Karpas-422 (cell line): Measurements from ENCODE around the gene IL6. TPM values are rescaled to one million over a fixed set of nuclear protein-coding genes. Genes with fewer than 3 reads are reported as not detected.
A peak's percentile ranks its signal among the peaks of the same experiment; 100 is the strongest.
"Not testable (repeated sequence)": the region's sequence is repeated elsewhere in the genome, so short reads cannot be mapped to it uniquely, and the experiment has no call there.

Source experiments
- DNase-seq: peaks from one replicate; pipeline ENCODE4 v3.0.0-alpha.2; 2015
- H2AFZ ChIP-seq: fragments of 200-600 bp; sonication (generic); 2 replicates; pipeline ENCODE4 v1.6.1; 2014; ENCODE audit warnings: antibody characterized with exemption, low read length, mixed read lengths
- H3K27ac ChIP-seq: fragments of 200-600 bp; sonication (generic); 2 replicates; pipeline ENCODE4 v1.5.1; 2014; ENCODE audit warnings: mild to moderate bottlenecking, low read length, moderate library complexity
- H3K27me3 ChIP-seq: fragments of 200-600 bp; sonication (generic); 2 replicates; pipeline ENCODE4 v1.6.1; 2014; ENCODE audit warnings: low read length, mixed read lengths
- H3K36me3 ChIP-seq: fragments of 200-600 bp; sonication (generic); 2 replicates; pipeline ENCODE4 v1.6.1; 2014; ENCODE audit warnings: low read length, mixed read lengths; ENCODE audit not compliant: insufficient read depth
- H3K4me1 ChIP-seq: fragments of 200-600 bp; sonication (generic); 2 replicates; pipeline ENCODE4 v1.6.1; 2014; ENCODE audit warnings: mild to moderate bottlenecking, low read length, mixed read lengths
- H3K4me2 ChIP-seq: fragments of 200-600 bp; sonication (generic); 2 replicates; pipeline ENCODE4 v1.6.1; 2014; ENCODE audit warnings: low read length, low read depth, mild to moderate bottlenecking; ENCODE audit not compliant: poor library complexity, severe bottlenecking
- H3K4me3 ChIP-seq: fragments of 200-600 bp; sonication (generic); 2 replicates; pipeline ENCODE4 v1.5.1; 2014; ENCODE audit warnings: mild to moderate bottlenecking, antibody characterized with exemption, low read length, mixed read lengths
- H3K79me2 ChIP-seq: fragments of 200-600 bp; sonication (generic); 2 replicates; pipeline ENCODE4 v1.6.1; 2014; ENCODE audit warnings: mild to moderate bottlenecking, low read length, mixed read lengths
- H3K9ac ChIP-seq: fragments of 200-600 bp; sonication (generic); 2 replicates; pipeline ENCODE4 v1.6.0; 2014; ENCODE audit warnings: low read length
- H3K9me2 ChIP-seq: fragments of 200-600 bp; sonication (generic), shearing (Covaris generic); replicated peaks from 2 replicates; pipeline ENCODE4 v1.6.0; 2014; ENCODE audit warnings: mild to moderate bottlenecking, low read length, moderate library complexity; ENCODE audit not compliant: insufficient read depth
- H3K9me3 ChIP-seq: fragments of 300-700, 200-600 bp; sonication (generic); 2 replicates; pipeline ENCODE4 v1.6.1; 2014; ENCODE audit warnings: low read length, mixed read lengths
- H4K20me1 ChIP-seq: fragments of 200-600 bp; sonication (generic); 2 replicates; pipeline ENCODE4 v1.6.1; 2014; ENCODE audit warnings: mild to moderate bottlenecking, antibody characterized with exemption, low read length, low read depth; ENCODE audit not compliant: insufficient read depth
- total RNA-seq: library from RNA; depleted of rRNA; stranded (reverse); fragments of >200 nt; shearing (Covaris generic); gene quantifications from 2 replicates; pipeline ENCODE4 v1.2.3, GENCODE V29; 2014; ENCODE audit warnings: low replicate concordance

The IL6 gene
- total RNA-seq, 1 experiment from 2014 or later, result not detected

DNA sequence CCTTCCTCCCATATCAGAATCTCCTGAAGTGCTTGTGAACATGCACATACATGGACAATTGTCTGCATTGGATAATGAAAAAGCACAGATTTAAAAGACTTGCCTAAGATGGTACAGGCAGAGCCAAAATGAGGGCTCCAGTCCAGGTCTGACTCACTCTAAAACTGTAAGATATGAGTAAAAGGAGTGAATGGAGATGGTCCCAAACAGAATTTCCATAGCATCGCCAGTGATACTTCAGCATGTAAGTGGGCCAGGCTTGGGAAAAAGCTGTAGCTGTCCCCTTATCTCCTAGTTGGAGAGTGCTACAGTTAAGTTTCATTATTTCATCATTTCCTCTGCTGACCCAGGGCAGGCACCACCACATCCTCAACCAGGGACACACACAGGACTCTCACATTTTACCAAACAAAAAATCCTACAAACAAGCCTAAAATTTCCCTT, 26.4 kb upstream of the IL6 start:
- Histone ChIP-seq H3K36me3 (no peaks in the 10 kb centered on the region), H3K4me3 (no peak overlapping the region), H3K27ac (no peak overlapping the region), H3K9me2 (no peaks in the 10 kb centered on the region), H3K9ac (no peak overlapping the region), H3K27me3 (no peaks in the 10 kb centered on the region), H3K4me2 (no peak overlapping the region), H3K4me1 (peaks cover 14% of the 10 kb centered on the region), H4K20me1 (no peaks in the 10 kb centered on the region), H3K79me2 (no peaks in the 10 kb centered on the region), H3K9me3 (no peaks in the 10 kb centered on the region), H2AFZ (no peak overlapping the region)
- no peak for DNase-seq

DNA sequence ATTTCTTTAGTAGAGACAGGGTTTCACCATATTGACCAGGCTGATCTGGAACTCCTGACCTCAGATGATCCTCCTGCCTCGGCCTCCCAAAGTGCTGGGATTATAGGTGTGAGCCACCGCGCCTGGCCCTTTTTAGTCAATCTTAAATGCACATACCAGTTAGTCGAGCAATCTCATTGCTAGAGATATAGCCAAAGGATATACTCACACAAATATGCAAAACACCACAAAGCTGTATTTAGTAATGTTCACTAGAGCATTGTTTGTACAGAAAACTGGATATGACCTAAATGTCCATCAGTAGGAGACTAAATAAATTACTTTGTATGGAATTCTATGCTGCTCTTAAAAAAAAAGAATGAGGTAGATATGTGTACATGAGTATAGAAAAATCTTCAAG, 24.5 kb upstream of the IL6 start:
- H3K4me2 ChIP-seq, result no peak overlapping the region
- no peaks in the 10 kb centered on the region for H3K9me3 ChIP-seq
- no peaks in the 10 kb centered on the region for H3K36me3 ChIP-seq
- H4K20me1 ChIP-seq, result no peaks in the 10 kb centered on the region
- peak; percentile 33 for DNase-seq
- H3K4me3 ChIP-seq, result no peak overlapping the region
- no peak overlapping the region for H3K9ac ChIP-seq
- no peaks in the 10 kb centered on the region for H3K9me2 ChIP-seq
- no peak overlapping the region for H2AFZ ChIP-seq
- no peak overlapping the region for H3K27ac ChIP-seq
- H3K79me2 ChIP-seq, result no peaks in the 10 kb centered on the region
- no peaks in the 10 kb centered on the region for H3K27me3 ChIP-seq
- H3K4me1 ChIP-seq, result peaks cover 14% of the 10 kb centered on the region

DNA sequence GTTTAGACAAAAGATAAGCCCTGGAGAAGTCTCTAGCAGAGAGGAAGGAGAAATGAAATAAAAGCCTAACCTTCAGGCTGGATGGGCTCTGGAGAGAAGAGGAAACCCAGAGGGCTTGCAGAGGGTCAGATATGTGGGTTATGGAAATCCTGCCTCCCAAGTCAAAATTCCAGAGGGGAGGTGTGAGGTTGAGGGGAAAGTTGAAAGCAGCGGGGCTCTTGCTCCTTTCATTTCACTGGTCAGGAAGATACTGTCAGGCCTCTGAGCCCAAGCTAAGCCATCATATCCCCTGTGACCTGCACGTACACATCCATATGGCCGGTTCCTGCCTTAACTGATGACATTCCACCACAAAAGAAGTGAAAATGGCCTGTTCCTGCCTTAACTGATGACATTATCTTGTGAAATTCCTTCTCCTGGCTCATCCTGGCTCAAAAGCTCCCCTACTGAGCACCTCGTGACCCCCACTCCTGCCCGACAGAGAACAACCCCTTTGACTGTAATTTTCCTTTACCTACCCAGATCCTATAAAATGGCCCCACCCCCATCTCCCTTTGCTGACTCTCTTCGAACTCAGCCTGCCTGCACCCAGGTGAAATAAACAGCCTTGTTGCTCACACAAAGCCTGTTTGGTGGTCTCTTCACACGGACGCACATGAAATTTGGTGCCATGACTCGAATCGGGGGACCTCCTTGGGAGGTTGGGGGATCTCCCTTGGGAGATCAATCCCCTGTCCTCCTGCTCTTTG, 23.7 kb upstream of the IL6 start:
- H3K9me3 ChIP-seq, H3K36me3 ChIP-seq, H3K4me3 ChIP-seq, H2AFZ ChIP-seq, H4K20me1 ChIP-seq, H3K79me2 ChIP-seq, H3K27me3 ChIP-seq, H3K27ac ChIP-seq, H3K4me2 ChIP-seq, H3K9ac ChIP-seq, H3K9me2 ChIP-seq: not testable (repeated sequence)
- DNase-seq, result peak; percentile 27
- peaks cover 11% of the 10 kb centered on the region for H3K4me1 ChIP-seq

DNA sequence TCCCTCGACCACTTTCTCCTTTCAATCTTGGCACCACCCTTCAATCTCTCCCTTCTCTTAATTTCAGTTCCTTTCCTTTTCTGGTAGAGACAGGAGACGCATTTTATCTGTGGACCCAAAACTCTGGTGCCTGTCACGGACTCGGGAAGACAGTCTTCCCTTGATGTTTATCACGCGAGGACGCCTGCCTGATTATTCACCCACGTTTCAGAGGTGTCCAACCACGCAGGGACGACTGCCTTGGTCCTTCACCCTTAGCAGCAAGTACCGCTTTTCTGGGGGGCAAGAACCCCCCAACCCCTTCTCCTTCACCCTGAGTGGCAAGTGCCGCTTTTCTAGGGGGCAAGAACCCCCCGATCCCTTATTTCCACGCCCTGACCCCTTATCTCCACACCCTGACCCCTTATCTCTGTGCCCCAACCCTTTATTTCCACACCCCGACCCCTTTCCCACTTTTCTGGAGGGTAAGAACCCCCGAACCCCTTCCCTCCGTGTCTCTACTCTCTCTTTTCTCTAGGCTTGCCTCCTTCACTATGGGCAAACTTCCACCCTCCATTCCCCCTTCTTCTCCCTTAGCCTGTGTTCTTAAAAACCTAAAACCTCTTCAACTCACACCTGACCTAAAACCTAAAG, 22.9 kb upstream of the IL6 start:
- H3K4me2 ChIP-seq, result not testable (repeated sequence)

DNA sequence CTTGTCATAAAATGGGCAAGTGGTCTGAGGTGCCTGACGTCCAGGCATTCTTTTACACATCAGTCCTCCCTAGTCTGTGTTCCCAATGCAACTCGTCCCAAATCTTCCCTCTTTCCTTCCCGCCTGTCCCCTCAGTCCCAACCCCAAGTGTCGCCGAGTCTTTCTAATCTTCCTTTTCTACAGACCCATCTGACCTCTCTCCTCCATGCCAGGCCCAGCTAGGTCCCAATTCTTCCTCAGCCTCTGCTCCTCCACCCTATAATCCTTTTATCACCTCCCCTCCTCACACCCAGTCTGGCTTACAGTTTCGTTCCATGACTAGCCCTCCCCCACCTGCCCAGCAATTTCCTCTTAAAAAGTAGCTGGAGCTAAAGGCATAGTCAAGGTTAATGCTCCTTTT, 22.3 kb upstream of the IL6 start:
- not testable (repeated sequence) for H3K79me2 ChIP-seq, H3K9ac ChIP-seq, H3K27me3 ChIP-seq, H3K27ac ChIP-seq, H3K4me3 ChIP-seq, H3K9me2 ChIP-seq, H3K9me3 ChIP-seq, H2AFZ ChIP-seq, DNase-seq, H4K20me1 ChIP-seq, H3K36me3 ChIP-seq, H3K4me2 ChIP-seq
- H3K4me1 ChIP-seq, result peaks cover 11% of the 10 kb centered on the region

More for the DNA sequence above, 22.9 kb upstream of the IL6 start:
- not testable (repeated sequence) for H3K79me2 ChIP-seq, H3K27me3 ChIP-seq, DNase-seq, H3K27ac ChIP-seq, H3K9me2 ChIP-seq, H3K9me3 ChIP-seq, H3K36me3 ChIP-seq, H3K4me3 ChIP-seq, H2AFZ ChIP-seq, H3K4me1 ChIP-seq, H4K20me1 ChIP-seq, H3K9ac ChIP-seq

DNA sequence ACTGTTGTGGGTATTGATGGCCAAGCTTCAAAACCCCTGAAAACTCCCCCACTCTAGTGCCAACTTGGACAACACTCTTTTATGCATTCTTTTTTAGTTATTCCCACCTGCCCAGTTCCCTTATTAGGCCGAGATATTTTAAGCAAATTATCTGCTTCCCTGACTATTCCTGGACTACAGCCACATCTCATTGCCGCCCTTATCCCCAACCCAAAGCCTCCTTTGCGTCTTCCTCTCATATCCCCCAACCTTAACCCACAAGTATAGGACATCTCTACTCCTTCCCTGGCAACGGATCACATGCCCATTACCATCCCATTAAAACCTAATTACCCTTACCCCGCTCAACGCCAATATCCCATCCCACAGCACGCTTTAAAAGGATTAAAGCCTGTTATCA, 21.1 kb upstream of the IL6 start:
- H3K27ac ChIP-seq, H3K27me3 ChIP-seq, DNase-seq, H3K4me2 ChIP-seq, H3K9me3 ChIP-seq, H4K20me1 ChIP-seq, H3K36me3 ChIP-seq, H3K9me2 ChIP-seq, H2AFZ ChIP-seq, H3K9ac ChIP-seq, H3K4me3 ChIP-seq, H3K79me2 ChIP-seq: not testable (repeated sequence)
- H3K4me1 ChIP-seq, result peaks cover 18% of the 10 kb centered on the region

DNA sequence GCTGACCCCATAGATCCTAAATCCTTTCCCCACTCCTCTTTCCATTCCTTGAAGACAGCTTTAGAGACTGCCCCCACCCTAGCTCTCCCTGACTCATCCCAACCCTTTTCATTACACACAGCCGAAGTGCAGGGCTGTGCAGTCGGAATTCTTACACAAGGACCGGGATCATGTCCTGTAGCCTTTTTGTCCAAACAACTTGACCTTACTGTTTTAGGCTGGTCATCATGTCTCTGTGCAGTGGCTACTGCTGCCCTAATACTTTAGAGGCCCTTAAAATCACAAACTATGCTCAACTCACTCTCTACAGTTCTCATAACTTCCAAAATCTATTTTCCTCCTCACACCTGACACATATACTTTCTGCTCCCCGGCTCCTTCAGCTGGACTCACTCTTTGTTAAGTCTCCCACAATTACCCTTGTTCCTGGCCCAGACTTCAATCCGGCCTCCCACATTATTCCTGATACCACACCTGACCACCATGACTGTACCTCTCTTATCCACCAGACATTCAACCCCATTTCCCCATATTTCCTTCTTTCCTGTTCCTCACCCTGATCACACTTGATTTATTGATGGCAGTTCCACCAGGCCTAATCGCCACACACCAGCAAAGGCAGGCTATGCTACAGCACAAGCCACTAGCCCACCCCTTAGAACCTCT, 19.8 kb upstream of the IL6 start:
- H3K79me2 ChIP-seq, DNase-seq, H3K27ac ChIP-seq, H4K20me1 ChIP-seq, H3K9me2 ChIP-seq, H3K9ac ChIP-seq, H3K4me3 ChIP-seq, H3K9me3 ChIP-seq, H3K36me3 ChIP-seq, H3K4me2 ChIP-seq, H2AFZ ChIP-seq, H3K27me3 ChIP-seq: not testable (repeated sequence)
- H3K4me1 ChIP-seq, result peaks cover 18% of the 10 kb centered on the region

DNA sequence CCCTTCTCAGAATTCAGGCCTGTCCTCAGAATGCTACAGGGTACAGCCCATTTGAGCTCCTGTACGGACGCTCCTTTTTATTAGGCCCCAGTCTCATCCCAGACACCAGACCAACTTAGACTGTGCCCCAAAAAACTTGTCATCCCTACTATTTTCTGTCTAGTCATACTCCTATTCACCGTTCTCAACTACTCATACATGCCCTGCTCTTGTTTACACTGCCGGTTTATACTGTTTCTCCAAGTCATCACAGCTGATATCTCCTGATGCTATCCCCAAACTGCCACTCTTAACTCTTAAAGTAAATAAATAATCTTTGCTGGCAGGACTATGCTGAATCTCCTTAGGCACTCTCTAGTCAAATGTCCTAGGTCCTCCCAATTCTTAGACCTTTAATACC, 18.8 kb upstream of the IL6 start:
- not testable (repeated sequence) for H2AFZ ChIP-seq, H3K79me2 ChIP-seq, H3K9me3 ChIP-seq, DNase-seq, H3K4me2 ChIP-seq, H3K9me2 ChIP-seq, H3K27me3 ChIP-seq, H3K27ac ChIP-seq, H4K20me1 ChIP-seq, H3K9ac ChIP-seq, H3K36me3 ChIP-seq, H3K4me3 ChIP-seq
- peaks cover 14% of the 10 kb centered on the region for H3K4me1 ChIP-seq
